Sigmoid colon (tissue), 4 donors: ENCODE measurements around the gene IFNLR1.

Source experiments
- POLR2A ChIP-seq, 2 donors: fragments of 450-650 bp; IDR thresholded peaks; one replicate each; pipeline ENCODE4 v1.6.1; 2016; ENCODE audit warnings: antibody characterized with exemption in 2 of 2, mild to moderate bottlenecking in 2 of 2, moderate library complexity in 2 of 2
- POLR2AphosphoS5 ChIP-seq, 4 donors: sonication (generic); formaldehyde crosslinking; IDR thresholded peaks; one replicate each; pipeline ENCODE4 v1.6.1; 2017; ENCODE audit warnings: antibody characterized with exemption in 4 of 4
- TF ChIP-seq, protein P1 (sequence below), 4 experiments: fragments of 450-650 bp in 3 of 4; fragments of 200-600 bp in 1 of 4; IDR thresholded peaks; one replicate each; pipeline ENCODE4 v1.5.1; 2016 to 2019; ENCODE audit warnings: antibody characterized with exemption in 4 of 4, mild to moderate bottlenecking in 3 of 4, moderate library complexity in 2 of 4

DNA sequence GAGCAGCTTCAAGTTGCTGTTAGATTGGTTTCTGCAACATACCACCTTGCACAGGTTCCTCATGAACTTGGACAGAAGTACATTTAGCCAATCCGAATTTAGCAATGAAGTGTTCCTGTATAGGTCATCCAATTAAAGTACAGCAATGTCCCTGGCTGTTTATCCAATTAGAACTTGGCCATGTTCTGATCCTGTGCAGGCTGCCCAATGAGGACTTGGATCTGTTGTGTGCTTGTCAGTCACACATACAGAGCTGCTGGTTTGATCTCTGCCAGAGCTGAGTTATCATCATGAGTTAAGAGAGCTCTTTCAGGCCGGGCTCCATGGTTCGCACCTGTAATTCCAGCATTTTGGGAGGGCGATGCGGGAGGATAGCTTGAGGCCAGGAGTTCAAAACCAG lies 22.0 kb upstream of the IFNLR1 start:
- TF ChIP-seq, protein P1, sequence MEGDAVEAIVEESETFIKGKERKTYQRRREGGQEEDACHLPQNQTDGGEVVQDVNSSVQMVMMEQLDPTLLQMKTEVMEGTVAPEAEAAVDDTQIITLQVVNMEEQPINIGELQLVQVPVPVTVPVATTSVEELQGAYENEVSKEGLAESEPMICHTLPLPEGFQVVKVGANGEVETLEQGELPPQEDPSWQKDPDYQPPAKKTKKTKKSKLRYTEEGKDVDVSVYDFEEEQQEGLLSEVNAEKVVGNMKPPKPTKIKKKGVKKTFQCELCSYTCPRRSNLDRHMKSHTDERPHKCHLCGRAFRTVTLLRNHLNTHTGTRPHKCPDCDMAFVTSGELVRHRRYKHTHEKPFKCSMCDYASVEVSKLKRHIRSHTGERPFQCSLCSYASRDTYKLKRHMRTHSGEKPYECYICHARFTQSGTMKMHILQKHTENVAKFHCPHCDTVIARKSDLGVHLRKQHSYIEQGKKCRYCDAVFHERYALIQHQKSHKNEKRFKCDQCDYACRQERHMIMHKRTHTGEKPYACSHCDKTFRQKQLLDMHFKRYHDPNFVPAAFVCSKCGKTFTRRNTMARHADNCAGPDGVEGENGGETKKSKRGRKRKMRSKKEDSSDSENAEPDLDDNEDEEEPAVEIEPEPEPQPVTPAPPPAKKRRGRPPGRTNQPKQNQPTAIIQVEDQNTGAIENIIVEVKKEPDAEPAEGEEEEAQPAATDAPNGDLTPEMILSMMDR (IDR thresholded peaks at IDR 0.05), result no peak
- TF ChIP-seq POLR2AphosphoS5 (IDR thresholded peaks at IDR 0.05), result no peak
- TF ChIP-seq POLR2A (IDR thresholded peaks at IDR 0.05), result no peak
